HG02610 (cell line): ENCODE results near the gene ATP2B2.

Source experiments
- ATAC-seq: cut with Tn5 transposase; IDR thresholded peaks from one replicate; pipeline ENCODE4 v1.9.1; 2021; ENCODE audit warnings: mild to moderate bottlenecking, moderate library complexity; ENCODE audit not compliant: unreplicated experiment

The ATP2B2 gene

GRCh38 chr3:10495614-10496013, 9.8 kb downstream of the ATP2B2 start:
- no peak for ATAC-seq

GRCh38 chr3:10495003-10495402, 10.4 kb downstream of the ATP2B2 start:
- ATAC-seq, result no peak

GRCh38 chr3:10494180-10494579, 11.2 kb downstream of the ATP2B2 start:
- no peak for ATAC-seq

GRCh38 chr3:10493202-10493589, 12.2 kb downstream of the ATP2B2 start:
- no peak for ATAC-seq

GRCh38 chr3:10492364-10493201, 12.8 kb downstream of the ATP2B2 start:
- ATAC-seq, result no peak

GRCh38 chr3:10489746-10490483, 15.5 kb downstream of the ATP2B2 start:
- no peak for ATAC-seq

- ATAC-seq, result no peak
Measured at GRCh38 chr3:10487988-10488633, 17.3 kb downstream of the ATP2B2 start.

GRCh38 chr3:10485806-10486205, 19.6 kb downstream of the ATP2B2 start:
- ATAC-seq, result no peak

- ATAC-seq, result no peak
Measured at GRCh38 chr3:10485380-10485779, 20.0 kb downstream of the ATP2B2 start.

- ATAC-seq, result no peak
Measured at GRCh38 chr3:10484709-10485108, 20.7 kb downstream of the ATP2B2 start.

GRCh38 chr3:10483686-10484345, 21.6 kb downstream of the ATP2B2 start:
- no peak for ATAC-seq

- no peak for ATAC-seq
Measured at GRCh38 chr3:10483364-10483675, 22.1 kb downstream of the ATP2B2 start.

GRCh38 chr3:10482631-10483363, 22.6 kb downstream of the ATP2B2 start:
- ATAC-seq, result no peak

GRCh38 chr3:10480871-10481378, 24.5 kb downstream of the ATP2B2 start:
- ATAC-seq, result no peak

GRCh38 chr3:10479311-10479710, 26.1 kb downstream of the ATP2B2 start:
- ATAC-seq, result no peak

- no peak for ATAC-seq
Measured at GRCh38 chr3:10475983-10476382, 29.4 kb downstream of the ATP2B2 start.

- no peak for ATAC-seq
Measured at GRCh38 chr3:10474847-10475246, 30.5 kb downstream of the ATP2B2 start.

- ATAC-seq, result no peak
Measured at GRCh38 chr3:10474275-10474646, 31.1 kb downstream of the ATP2B2 start.

GRCh38 chr3:10473581-10474274, 31.7 kb downstream of the ATP2B2 start:
- no peak for ATAC-seq

- ATAC-seq, result no peak
Measured at GRCh38 chr3:10472877-10473440, 32.4 kb downstream of the ATP2B2 start.
